ENCODE results near the gene COL28A1. TPM values are rescaled to one million over a fixed set of nuclear protein-coding genes. Genes with fewer than 3 reads are reported as not detected.

Gene COL28A1
- polyA plus RNA-seq, 3 donors: not detected

GRCh38 chr7:7486362-7486761 is 49.3 kb downstream of the COL28A1 start:
- Histone ChIP-seq H2AFZ (ENCODE audit: insufficient read depth, low read depth, low read length, poor library complexity, severe bottlenecking) (no peak overlapping the region), H3K4me2 (replicated peaks; ENCODE audit: extremely low read depth, low read length, poor library complexity, severe bottlenecking) (no peak overlapping the region), H4K20me1 (ENCODE audit: insufficient read depth, low read length) (no peaks in the 10 kb centered on the region), H3K9me3 (replicated peaks in 1 of 2; ENCODE audit: control insufficient read depth in 1 of 2, insufficient read depth in 1 of 2, low read length in 2 of 2) (peaks cover 6 to 9% of the 10 kb centered on the region in 2 donors), H3K36me3 (replicated peaks in 1 of 2; ENCODE audit: control insufficient read depth in 1 of 2, insufficient read depth in 2 of 2, low read length in 2 of 2) (no peaks in the 10 kb centered on the region), H3K27me3 (ENCODE audit: control insufficient read depth in 2 of 2, insufficient read depth in 2 of 2, low read length in 2 of 2) (no peaks in the 10 kb centered on the region), H3K27ac (ENCODE audit: low read depth in 1 of 2, low read length in 2 of 2) (no peak overlapping the region), H3K4me3 (replicated peaks in 1 of 3; ENCODE audit: low read depth in 2 of 3, low read length in 3 of 3) (no peak overlapping the region), H3K9ac (ENCODE audit: insufficient read depth, low read length, poor library complexity, severe bottlenecking) (no peak overlapping the region), H3K4me1 (ENCODE audit: control insufficient read depth in 1 of 2, insufficient read depth in 2 of 2, low read length in 2 of 2) (peaks cover 9 to 14% of the 10 kb centered on the region in 2 donors), H3K79me2 (ENCODE audit: insufficient read depth, low read length) (no peaks in the 10 kb centered on the region)
- intact Hi-C loops (cut with micrococcal nuclease): no loop called here
- WGBS (ENCODE audit: insufficient coverage): no CpG with 5 or more reads among the region's 3 CpGs
- Mint-ChIP-seq H3K9me3 (peaks cover 2 to 24% (median 10%) of the 10 kb centered on the region in 7 donors), H3K36me3 (no peaks in the 10 kb centered on the region), H3K4me1 (peaks cover 11% of the 10 kb centered on the region), H3K4me3 (no peak overlapping the region), H3K27ac (no peak overlapping the region), H3K27me3 (ENCODE audit: low read depth in 3 of 3) (no peaks in the 10 kb centered on the region)
- TF ChIP-seq CTCF (IDR thresholded peaks at IDR 0.05): no peak
- no peak for DNase-seq

- no peak overlapping the region for H3K4me3 Mint-ChIP-seq
These were observed 51.6 kb downstream of the COL28A1 start for GRCh38 chr7:7484072-7484471.

More at GRCh38 chr7:7484072-7484471, 51.6 kb downstream of the COL28A1 start:
- Histone ChIP-seq H3K4me1 (ENCODE audit: control insufficient read depth in 1 of 2, insufficient read depth in 2 of 2, low read length in 2 of 2) (peaks cover 2% of the 10 kb centered on the region in 2 donors), H4K20me1 (ENCODE audit: insufficient read depth, low read length) (no peaks in the 10 kb centered on the region), H3K4me3 (replicated peaks in 1 of 3; ENCODE audit: low read depth in 2 of 3, low read length in 3 of 3) (no peak overlapping the region), H3K27me3 (ENCODE audit: control insufficient read depth in 2 of 2, insufficient read depth in 2 of 2, low read length in 2 of 2) (no peaks in the 10 kb centered on the region), H3K4me2 (replicated peaks; ENCODE audit: extremely low read depth, low read length, poor library complexity, severe bottlenecking) (no peak overlapping the region), H3K9ac (ENCODE audit: insufficient read depth, low read length, poor library complexity, severe bottlenecking) (no peak overlapping the region), H3K36me3 (replicated peaks in 1 of 2; ENCODE audit: control insufficient read depth in 1 of 2, insufficient read depth in 2 of 2, low read length in 2 of 2) (no peaks in the 10 kb centered on the region), H3K79me2 (ENCODE audit: insufficient read depth, low read length) (no peaks in the 10 kb centered on the region), H2AFZ (ENCODE audit: insufficient read depth, low read depth, low read length, poor library complexity, severe bottlenecking) (no peak overlapping the region), H3K27ac (ENCODE audit: low read depth in 1 of 2, low read length in 2 of 2) (no peak overlapping the region), H3K9me3 (replicated peaks in 1 of 2; ENCODE audit: control insufficient read depth in 1 of 2, insufficient read depth in 1 of 2, low read length in 2 of 2) (peaks cover 6 to 9% of the 10 kb centered on the region in 2 donors)
- Mint-ChIP-seq H3K27me3 (ENCODE audit: low read depth in 3 of 3) (no peaks in the 10 kb centered on the region), H3K9me3 (peaks cover 2 to 24% (median 10%) of the 10 kb centered on the region in 7 donors), H3K4me1 (peaks cover 2% of the 10 kb centered on the region), H3K36me3 (no peaks in the 10 kb centered on the region), H3K27ac (no peak overlapping the region)
- WGBS (ENCODE audit: insufficient coverage): no CpG with 5 or more reads among the region's 1 CpG
- DNase-seq: no peak
- intact Hi-C loops (cut with micrococcal nuclease): no loop called here
- TF ChIP-seq CTCF (IDR thresholded peaks at IDR 0.05): no peak
